Renal cortex interstitium (tissue), 15 donors: ENCODE results near the gene SGPL1. TPM values are rescaled to one million over a fixed set of nuclear protein-coding genes. Genes with fewer than 3 reads are reported as not detected.
"Not testable (repeated sequence)": the region's sequence is repeated elsewhere in the genome, so short reads cannot be mapped to it uniquely, and the experiment has no call there.

ENCODE experiments used
- DNase-seq, 11 donors: peaks; one replicate each; pipeline ENCODE4 v3.0.0-alpha.2; 2013; ENCODE audit warnings: low read depth in 9 of 11, low spot score in 4 of 11; ENCODE audit errors: extremely low read depth in 1 of 11
- long read RNA-seq, 16 experiments: transcript quantifications; one replicate each; lab custom pipeline, GENCODE V29; 2026
- polyA plus RNA-seq, 3 donors: library from polyadenylated mRNA; unstranded; fragments of 120-200 nt; gene quantifications; one replicate each; pipeline ENCODE4 v1.2.1, GENCODE V29; 2013; ENCODE audit not compliant: insufficient read length in 3 of 3

The SGPL1 gene, protein sequence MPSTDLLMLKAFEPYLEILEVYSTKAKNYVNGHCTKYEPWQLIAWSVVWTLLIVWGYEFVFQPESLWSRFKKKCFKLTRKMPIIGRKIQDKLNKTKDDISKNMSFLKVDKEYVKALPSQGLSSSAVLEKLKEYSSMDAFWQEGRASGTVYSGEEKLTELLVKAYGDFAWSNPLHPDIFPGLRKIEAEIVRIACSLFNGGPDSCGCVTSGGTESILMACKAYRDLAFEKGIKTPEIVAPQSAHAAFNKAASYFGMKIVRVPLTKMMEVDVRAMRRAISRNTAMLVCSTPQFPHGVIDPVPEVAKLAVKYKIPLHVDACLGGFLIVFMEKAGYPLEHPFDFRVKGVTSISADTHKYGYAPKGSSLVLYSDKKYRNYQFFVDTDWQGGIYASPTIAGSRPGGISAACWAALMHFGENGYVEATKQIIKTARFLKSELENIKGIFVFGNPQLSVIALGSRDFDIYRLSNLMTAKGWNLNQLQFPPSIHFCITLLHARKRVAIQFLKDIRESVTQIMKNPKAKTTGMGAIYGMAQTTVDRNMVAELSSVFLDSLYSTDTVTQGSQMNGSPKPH
- polyA plus RNA-seq = 10 to 100 TPM; 63.4 to 66.2 (median 64.4) TPM
- long read RNA-seq, donor 1, full-length matches to known transcripts = 5 of 233 reads
- long read RNA-seq, donor 1, partial matches to known transcripts = 101 of 233 reads
- long read RNA-seq, donor 1, other reads (novel, unspliced or antisense) = 127 of 233 reads
- long read RNA-seq, donor 2, full-length matches to known transcripts = 1 of 177 reads
- long read RNA-seq, donor 2, partial matches to known transcripts = 64 of 177 reads
- long read RNA-seq, donor 2, other reads (novel, unspliced or antisense) = 112 of 177 reads
- long read RNA-seq, donor 3, full-length matches to known transcripts = 6 of 341 reads
- long read RNA-seq, donor 3, partial matches to known transcripts = 322 of 341 reads
- long read RNA-seq, donor 3, other reads (novel, unspliced or antisense) = 13 of 341 reads
- long read RNA-seq, donor 4, full-length matches to known transcripts = 3 of 237 reads
- long read RNA-seq, donor 4, partial matches to known transcripts = 227 of 237 reads
- long read RNA-seq, donor 4, other reads (novel, unspliced or antisense) = 7 of 237 reads
- long read RNA-seq, donor 5 = 0 reads
- long read RNA-seq, donor 6, full-length matches to known transcripts = 3 of 208 reads
- long read RNA-seq, donor 6, partial matches to known transcripts = 199 of 208 reads
- long read RNA-seq, donor 6, other reads (novel, unspliced or antisense) = 6 of 208 reads
- long read RNA-seq, donor 7, full-length matches to known transcripts = 4 of 340 reads
- long read RNA-seq, donor 7, partial matches to known transcripts = 314 of 340 reads
- long read RNA-seq, donor 7, other reads (novel, unspliced or antisense) = 22 of 340 reads
- long read RNA-seq, donor 8, full-length matches to known transcripts = 7 of 769 reads
- long read RNA-seq, donor 8, partial matches to known transcripts = 737 of 769 reads
- long read RNA-seq, donor 8, other reads (novel, unspliced or antisense) = 25 of 769 reads
- long read RNA-seq, donor 9, full-length matches to known transcripts = 4 of 197 reads
- long read RNA-seq, donor 9, partial matches to known transcripts = 193 of 197 reads
- long read RNA-seq, donor 9, other reads (novel, unspliced or antisense) = 0 of 197 reads
- long read RNA-seq, donor 10, full-length matches to known transcripts = 8 of 285 reads
- long read RNA-seq, donor 10, partial matches to known transcripts = 245 of 285 reads
- long read RNA-seq, donor 10, other reads (novel, unspliced or antisense) = 32 of 285 reads
- long read RNA-seq, donor 11, full-length matches to known transcripts = 5 of 5 reads
- long read RNA-seq, donor 11, partial matches to known transcripts = 0 of 5 reads
- long read RNA-seq, donor 11, other reads (novel, unspliced or antisense) = 0 of 5 reads
- long read RNA-seq, donor 12, full-length matches to known transcripts = 2 of 165 reads
- long read RNA-seq, donor 12, partial matches to known transcripts = 163 of 165 reads
- long read RNA-seq, donor 12, other reads (novel, unspliced or antisense) = 0 of 165 reads
- long read RNA-seq, donor 13 = 0 reads
- long read RNA-seq, donor 14, full-length matches to known transcripts = 2 of 2 reads
- long read RNA-seq, donor 14, partial matches to known transcripts = 0 of 2 reads
- long read RNA-seq, donor 14, other reads (novel, unspliced or antisense) = 0 of 2 reads
- long read RNA-seq, donor 15, full-length matches to known transcripts = 3 of 3 reads
- long read RNA-seq, donor 15, partial matches to known transcripts = 0 of 3 reads
- long read RNA-seq, donor 15, other reads (novel, unspliced or antisense) = 0 of 3 reads
- long read RNA-seq, donor 16, full-length matches to known transcripts = 10 of 658 reads
- long read RNA-seq, donor 16, partial matches to known transcripts = 603 of 658 reads
- long read RNA-seq, donor 16, other reads (novel, unspliced or antisense) = 45 of 658 reads

DNA sequence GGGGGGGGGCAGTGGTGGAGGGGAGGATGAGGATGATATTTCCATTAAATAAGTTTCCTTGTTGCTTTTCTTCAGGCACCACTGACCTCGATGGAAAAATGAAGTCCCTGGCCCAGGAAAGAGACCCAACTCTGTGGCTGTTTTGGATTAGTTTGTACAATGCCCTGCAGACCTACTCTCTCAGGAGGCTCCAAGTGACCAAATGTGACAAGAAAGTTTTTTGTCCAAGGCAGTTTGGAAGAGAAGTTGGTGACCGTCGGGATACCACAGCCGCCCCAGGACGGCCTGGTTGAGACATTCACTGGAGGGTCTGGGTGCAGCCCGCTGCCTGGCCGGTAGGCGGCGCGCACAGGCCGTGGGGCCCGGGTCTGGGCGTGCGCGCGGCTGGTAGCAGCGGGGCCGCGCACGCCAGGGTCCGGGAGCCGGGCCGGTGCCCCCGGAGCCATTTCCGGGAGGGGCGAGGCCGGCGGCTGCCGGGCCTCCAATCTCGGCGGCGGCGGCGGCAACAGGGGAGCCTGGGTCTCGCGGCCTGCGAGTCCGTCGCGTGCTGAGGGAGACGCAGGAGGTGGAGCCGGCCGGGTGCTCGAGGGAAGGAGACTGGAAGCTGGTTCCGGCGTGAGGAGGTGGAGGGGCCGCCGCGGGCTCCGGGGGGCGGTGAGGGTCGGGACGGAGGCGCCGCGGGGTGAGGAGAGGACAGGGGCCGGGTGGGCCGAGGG, at the start of gene SGPL1:
Gene SGPL1, plus strand, starts transcription at position 445 of the 716 bp plus-strand sequence. CDS start 906 bp downstream, outside the sequence.
- peak; percentile 64 to 83 (median 76) for DNase-seq

- not testable (repeated sequence) for DNase-seq
These were observed 47.6 kb upstream of the SGPL1 start for GRCh38 chr10:70768026-70768685.

DNA sequence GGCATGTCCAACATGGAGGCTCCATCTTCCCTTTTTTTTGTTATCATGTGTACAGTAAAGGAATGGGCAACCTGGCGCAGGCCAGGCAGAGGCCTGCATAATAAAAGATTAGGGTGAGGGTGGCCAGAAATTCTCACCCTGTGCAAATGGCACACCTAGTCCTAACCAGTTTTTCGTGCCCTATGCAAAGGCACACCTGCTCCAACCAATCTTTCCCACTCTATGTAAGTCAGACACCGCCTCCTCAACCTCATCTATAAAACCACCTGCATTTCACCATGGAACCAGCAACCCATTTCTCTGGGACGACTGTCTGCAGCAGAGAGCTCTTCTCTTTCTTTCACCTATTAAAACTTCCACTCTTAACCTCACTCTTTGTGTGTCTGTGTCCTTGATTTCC, 46.6 kb upstream of the SGPL1 start:
- no peak for DNase-seq

DNA sequence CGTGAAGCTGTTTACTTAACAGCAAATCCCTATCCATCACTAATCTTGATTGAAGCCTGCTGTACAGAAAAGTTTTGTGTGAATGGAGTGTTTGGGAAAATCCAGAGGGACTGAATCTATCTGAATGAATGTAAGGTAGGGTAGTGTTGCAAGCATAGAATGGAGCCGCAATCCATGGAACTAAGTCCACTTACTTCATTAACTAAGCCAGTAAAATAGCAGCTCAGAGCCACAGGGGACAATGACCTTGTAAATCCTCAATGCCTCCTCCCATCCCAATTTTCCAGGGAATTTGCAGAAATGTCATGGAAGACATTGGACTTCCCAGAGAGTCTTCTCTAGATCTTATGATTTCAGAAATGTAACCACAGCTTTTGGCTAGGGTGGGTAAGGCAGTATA, 45.7 kb upstream of the SGPL1 start:
- DNase-seq = no peak

DNA sequence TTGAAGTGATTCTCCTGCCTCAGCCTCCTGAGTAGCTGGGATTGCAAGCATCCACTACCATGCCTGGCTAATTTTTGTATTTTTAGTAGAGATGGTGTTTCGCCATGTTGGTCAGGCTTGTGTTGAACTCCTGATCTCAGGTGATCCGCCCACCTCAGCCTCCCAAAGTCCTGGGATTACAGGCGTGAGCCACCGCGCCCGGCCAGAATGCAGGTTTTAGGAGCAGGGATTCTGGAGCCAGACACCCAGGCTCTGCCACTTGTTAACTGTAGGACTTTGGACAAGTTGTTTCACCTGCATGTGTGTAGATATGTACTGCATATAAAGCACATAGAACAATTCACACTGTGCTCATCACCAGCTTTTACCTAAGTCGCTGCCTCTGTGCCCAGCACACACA, 45.2 kb upstream of the SGPL1 start:
- not testable (repeated sequence) for DNase-seq

GRCh38 chr10:70771311-70772194, 44.2 kb upstream of the SGPL1 start:
- no peak for DNase-seq

GRCh38 chr10:70772627-70773026, 43.1 kb upstream of the SGPL1 start:
- DNase-seq = no peak

DNA sequence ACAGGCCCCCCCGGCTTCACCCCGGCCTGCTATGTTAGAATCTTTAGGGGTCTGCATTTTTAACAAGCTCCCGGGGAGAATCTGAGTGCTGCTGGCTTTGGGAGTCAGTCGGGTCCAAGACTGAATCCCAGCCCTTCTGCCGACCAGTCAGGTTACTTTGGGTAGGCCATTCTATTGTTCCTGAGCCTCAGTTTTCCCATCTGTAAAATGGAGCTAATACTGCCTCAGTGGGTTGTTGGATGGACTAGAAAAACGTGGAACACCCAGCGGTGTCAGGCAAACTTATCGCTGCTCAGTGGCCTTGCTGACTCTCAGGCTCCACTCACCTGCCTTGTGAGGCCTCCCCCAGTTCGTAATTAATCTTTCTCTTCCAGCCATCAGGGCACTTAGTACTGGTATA, 42.3 kb upstream of the SGPL1 start:
- no peak for DNase-seq

DNA sequence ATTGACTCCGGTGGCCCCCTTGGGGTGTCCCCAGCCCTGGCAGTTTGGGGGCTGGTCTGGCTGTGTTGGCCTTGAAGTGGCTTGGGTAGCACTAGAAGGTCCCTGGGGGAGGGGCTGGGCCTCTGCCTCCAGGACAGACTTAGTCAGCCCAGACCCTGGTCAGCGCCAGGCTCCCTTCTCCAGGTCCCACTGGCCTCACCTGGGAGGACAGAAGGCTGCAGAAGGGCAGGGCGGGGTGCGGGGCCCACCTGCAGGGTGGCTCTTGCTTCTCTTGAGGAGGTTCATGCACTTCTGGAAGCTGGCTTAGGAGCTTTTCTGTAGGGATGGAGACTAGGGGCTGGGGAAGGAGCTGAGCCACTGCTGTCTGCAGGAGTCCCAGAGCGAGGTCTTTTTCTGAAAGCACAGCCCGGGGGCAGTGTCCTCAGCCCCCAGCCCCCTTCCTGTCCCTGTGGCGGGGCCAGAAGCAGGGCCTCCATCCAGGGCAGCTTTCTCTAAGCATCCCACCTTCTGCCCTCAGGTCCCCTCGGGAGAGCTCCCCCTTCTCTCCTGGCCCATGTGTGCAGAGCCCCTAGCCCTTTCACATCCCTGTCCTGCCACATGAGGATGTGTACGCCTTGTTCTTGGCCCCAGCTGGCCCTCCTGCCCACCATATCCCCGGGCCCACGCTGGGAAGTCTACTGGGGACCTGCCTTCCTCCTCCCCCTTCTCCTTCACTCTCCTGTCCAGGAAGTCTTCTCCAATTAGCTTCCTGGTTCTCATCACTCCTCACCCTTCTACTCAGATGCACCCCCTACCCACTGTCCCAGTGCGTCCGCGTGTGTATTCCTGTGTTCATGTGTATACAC, 41.6 kb upstream of the SGPL1 start:
- no peak for DNase-seq

GRCh38 chr10:70774810-70775678, 40.7 kb upstream of the SGPL1 start:
- no peak for DNase-seq

DNA sequence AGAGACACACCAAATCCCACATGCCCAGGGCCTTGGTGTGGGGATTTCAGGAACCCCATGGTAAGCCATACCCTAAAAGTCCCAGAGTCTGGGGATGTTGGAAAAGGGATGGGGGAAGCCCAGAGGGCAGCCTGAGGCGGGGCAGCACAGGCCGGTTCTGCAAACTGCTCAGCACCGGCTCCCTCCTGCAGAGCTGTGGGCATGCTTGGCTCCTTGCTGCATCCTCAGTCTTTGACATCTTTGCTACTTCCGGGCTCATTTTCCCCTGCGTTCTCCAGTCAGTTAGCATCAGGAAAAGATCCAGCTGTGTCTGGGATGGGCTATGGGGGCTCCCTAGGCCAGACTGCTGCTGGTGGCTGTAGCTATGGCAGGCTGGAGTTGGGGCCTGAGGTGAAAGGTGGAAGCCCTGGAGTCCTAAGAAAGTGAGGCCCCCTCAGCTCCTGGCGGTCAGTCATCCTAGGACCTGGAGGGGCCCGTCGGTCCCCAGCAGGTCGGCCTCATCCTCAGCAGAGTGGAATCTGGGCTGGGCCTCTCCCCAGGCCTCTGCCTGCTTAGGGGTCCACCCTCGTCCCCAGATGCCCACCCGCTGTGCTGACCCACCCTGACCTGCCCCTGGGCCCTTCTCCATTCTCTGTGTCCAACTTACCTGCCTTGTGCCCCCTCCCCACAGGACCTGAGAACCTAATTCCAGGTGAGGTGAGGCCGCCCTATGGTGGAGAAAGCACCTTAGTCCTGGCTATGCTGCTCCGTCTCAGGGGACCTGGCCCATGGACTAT, 39.9 kb upstream of the SGPL1 start:
- peak in 1 of 11 donors; percentile 46 for DNase-seq

DNA sequence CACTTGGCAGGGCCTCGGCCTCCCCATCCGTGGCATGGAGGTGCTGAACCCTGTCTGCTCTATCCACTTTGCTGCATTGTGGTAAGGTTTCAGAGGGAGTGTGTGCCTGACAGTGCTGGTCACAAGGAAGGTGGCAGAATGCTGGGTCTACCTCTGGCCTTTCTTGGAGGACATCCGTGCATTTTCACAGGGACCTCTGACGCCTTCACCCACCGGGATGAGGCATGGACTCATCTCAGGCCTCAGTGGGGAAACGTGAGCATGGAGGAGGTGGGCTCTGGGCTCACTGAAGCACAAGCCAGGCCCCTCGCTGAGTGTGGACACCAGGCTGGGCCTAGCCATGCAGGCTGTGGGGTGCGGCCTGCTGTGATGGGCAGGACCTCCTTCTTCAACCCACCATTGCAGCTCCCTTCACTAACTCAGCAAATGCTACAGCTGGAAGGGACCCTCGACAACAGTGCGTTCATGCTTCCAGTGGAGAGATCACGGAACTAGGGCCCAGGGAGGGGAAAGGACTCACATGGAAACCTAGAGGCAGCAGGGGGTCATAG, 39.2 kb upstream of the SGPL1 start:
- no peak for DNase-seq
